MV-4-11 (cell line): Measurements from ENCODE around the gene GCK.
"Not testable (repeated sequence)": the region's sequence is repeated elsewhere in the genome, so short reads cannot be mapped to it uniquely, and the experiment has no call there.

Source experiments
- DNase-seq: peaks from one replicate; lab custom pipeline; 2025; lab: John Stamatoyannopoulos, UW

Gene GCK

GRCh38 chr7:44141221-44141850 is 47.9 kb downstream of the GCK start, which contains the start of gene MYL7:
Gene MYL7 (minus strand): TSS chr7:44141332. CDS start chr7:44141305, 27 bp downstream.
- DNase-seq: no peak

GRCh38 chr7:44140341-44140740 is 48.9 kb downstream of the GCK start:
- DNase-seq: no peak

GRCh38 chr7:44139311-44140010 is 49.8 kb downstream of the GCK start:
- DNase-seq: no peak

GRCh38 chr7:44138698-44139097 is 50.5 kb downstream of the GCK start:
- no peak for DNase-seq

GRCh38 chr7:44136731-44137130 is 52.5 kb downstream of the GCK start:
- DNase-seq: no peak

GRCh38 chr7:44134943-44135628 is 54.2 kb downstream of the GCK start:
- DNase-seq: no peak

- DNase-seq: no peak
Measured at GRCh38 chr7:44133295-44133694, 55.9 kb downstream of the GCK start.

GRCh38 chr7:44132039-44132438 is 57.2 kb downstream of the GCK start:
- no peak for DNase-seq

GRCh38 chr7:44131173-44132029 is 57.8 kb downstream of the GCK start:
- DNase-seq: peak; percentile 36

- DNase-seq: no peak
Measured at GRCh38 chr7:44128721-44129582, 60.3 kb downstream of the GCK start.

- DNase-seq: no peak
Measured at GRCh38 chr7:44127161-44127560, 62.1 kb downstream of the GCK start.

- not testable (repeated sequence) for DNase-seq
Measured at GRCh38 chr7:44126574-44126973, 62.7 kb downstream of the GCK start.

GRCh38 chr7:44124822-44125202 is 64.4 kb downstream of the GCK start:
- no peak for DNase-seq

GRCh38 chr7:44123190-44124003 is 65.8 kb downstream of the GCK start, which contains the start of gene POLD2:
Gene POLD2 (minus strand): TSS chr7:44123548. CDS start chr7:44122053, 1,495 bp downstream.
- DNase-seq: peak; percentile 92

GRCh38 chr7:44122529-44122928 is 66.7 kb downstream of the GCK start:
- no peak for DNase-seq

GRCh38 chr7:44121761-44122420 is 67.3 kb downstream of the GCK start:
- DNase-seq: no peak

- no peak for DNase-seq
Measured at GRCh38 chr7:44120395-44120794, 68.8 kb downstream of the GCK start.

GRCh38 chr7:44119829-44120380 is 69.3 kb downstream of the GCK start:
- DNase-seq: no peak

GRCh38 chr7:44117801-44118429 is 71.3 kb downstream of the GCK start:
- no peak for DNase-seq
